WERI-Rb-1 (cell line): ENCODE data around the gene CDC42EP1.
"Not testable (repeated sequence)": the region's sequence is repeated elsewhere in the genome, so short reads cannot be mapped to it uniquely, and the experiment has no call there.

Experiments used
- DNase-seq: peaks from one replicate; pipeline ENCODE4 v3.0.0-alpha.2; 2020
- H3K27ac ChIP-seq: fragments of 250-450 bp; sonication (Bioruptor Pico); 2 replicates; pipeline ENCODE4 v1.5.1; 2020; ENCODE audit warnings: mild to moderate bottlenecking, moderate library complexity
- H3K27me3 ChIP-seq: fragments of 250-450 bp; sonication (Bioruptor Pico); 2 replicates; pipeline ENCODE4 v1.5.1; 2021; ENCODE audit warnings: mild to moderate bottlenecking, low read depth, moderate library complexity; ENCODE audit not compliant: insufficient read depth, severe bottlenecking
- H3K36me3 ChIP-seq: fragments of 250-450 bp; sonication (Bioruptor Pico); 2 replicates; pipeline ENCODE4 v1.5.1; 2020; ENCODE audit warnings: mild to moderate bottlenecking, moderate library complexity
- H3K4me3 ChIP-seq: 2 replicates; pipeline ENCODE4 v1.5.1; 2011; ENCODE audit warnings: low read depth, mild to moderate bottlenecking, control low read depth, low read length
- H3K9me3 ChIP-seq: fragments of 250-450 bp; sonication (Bioruptor Pico); 2 replicates; pipeline ENCODE4 v1.5.1; 2021; ENCODE audit warnings: mild to moderate bottlenecking, moderate library complexity; ENCODE audit not compliant: severe bottlenecking
- CTCF ChIP-seq: IDR thresholded peaks from 2 replicates; pipeline ENCODE4 v1.5.1; 2011; ENCODE audit warnings: low read depth, mild to moderate bottlenecking, control low read depth, inconsistent platforms, low read length

CDC42EP1 gene

GRCh38 chr22:37529652-37530345, 30.5 kb upstream of the CDC42EP1 start:
- Histone ChIP-seq H3K4me3 (no peak overlapping the region), H3K9me3 (no peaks in the 10 kb centered on the region), H3K27ac (no peak overlapping the region), H3K27me3 (no peaks in the 10 kb centered on the region), H3K36me3 (no peaks in the 10 kb centered on the region)
- TF ChIP-seq CTCF: no peak
- DNase-seq: no peak

GRCh38 chr22:37533995-37534394, 26.3 kb upstream of the CDC42EP1 start:
- no peak overlapping the region for H3K4me3 ChIP-seq
- no peak for TF ChIP-seq CTCF
- H3K27ac ChIP-seq: no peak overlapping the region
- DNase-seq: no peak
- H3K36me3 ChIP-seq: no peaks in the 10 kb centered on the region
- no peaks in the 10 kb centered on the region for H3K9me3 ChIP-seq
- no peaks in the 10 kb centered on the region for H3K27me3 ChIP-seq

- H3K36me3 ChIP-seq: no peaks in the 10 kb centered on the region
- H3K27ac ChIP-seq: no peak overlapping the region
- H3K4me3 ChIP-seq: no peak overlapping the region
- no peak for TF ChIP-seq CTCF
- no peak for DNase-seq
- H3K9me3 ChIP-seq: no peaks in the 10 kb centered on the region
- H3K27me3 ChIP-seq: no peaks in the 10 kb centered on the region
These were observed 25.8 kb upstream of the CDC42EP1 start for GRCh38 chr22:37534445-37534844.

- no peaks in the 10 kb centered on the region for H3K27me3 ChIP-seq
- H3K36me3 ChIP-seq: no peaks in the 10 kb centered on the region
- no peaks in the 10 kb centered on the region for H3K9me3 ChIP-seq
- no peak for TF ChIP-seq CTCF
- DNase-seq: no peak
- H3K4me3 ChIP-seq: no peak overlapping the region
- no peak overlapping the region for H3K27ac ChIP-seq
These were observed 25.1 kb upstream of the CDC42EP1 start for GRCh38 chr22:37535159-37535558.

- TF ChIP-seq CTCF: peak; percentile 92
- DNase-seq: peak; percentile 95
- no peaks in the 10 kb centered on the region for H3K9me3 ChIP-seq
- H3K27me3 ChIP-seq: no peaks in the 10 kb centered on the region
- peak overlapping the region; percentile 14; the same call in 1 of the 2 replicates for H3K27ac ChIP-seq
- no peaks in the 10 kb centered on the region for H3K36me3 ChIP-seq
- peak overlapping the region; percentile 28 for H3K4me3 ChIP-seq
These were observed 21.5 kb upstream of the CDC42EP1 start for GRCh38 chr22:37538590-37539357.

GRCh38 chr22:37539790-37540189, 20.5 kb upstream of the CDC42EP1 start:
- not testable (repeated sequence) for DNase-seq, H3K36me3 ChIP-seq

GRCh38 chr22:37542416-37542815, 17.9 kb upstream of the CDC42EP1 start:
- H3K27ac ChIP-seq: not testable (repeated sequence)

More at GRCh38 chr22:37539790-37540189, 20.5 kb upstream of the CDC42EP1 start:
- peak overlapping the region; percentile 28 for H3K4me3 ChIP-seq
- H3K9me3 ChIP-seq, H3K27me3 ChIP-seq, H3K27ac ChIP-seq: not testable (repeated sequence)

More at GRCh38 chr22:37542416-37542815, 17.9 kb upstream of the CDC42EP1 start:
- H3K4me3 ChIP-seq, H3K36me3 ChIP-seq, H3K27me3 ChIP-seq, H3K9me3 ChIP-seq, DNase-seq: not testable (repeated sequence)
